ENCODE results near the gene SHC3. TPM values are rescaled to one million over a fixed set of nuclear protein-coding genes. Genes with fewer than 3 reads are reported as not detected.

SHC3 gene
- polyA plus RNA-seq, 1 experiment = 1.3 TPM

DNA sequence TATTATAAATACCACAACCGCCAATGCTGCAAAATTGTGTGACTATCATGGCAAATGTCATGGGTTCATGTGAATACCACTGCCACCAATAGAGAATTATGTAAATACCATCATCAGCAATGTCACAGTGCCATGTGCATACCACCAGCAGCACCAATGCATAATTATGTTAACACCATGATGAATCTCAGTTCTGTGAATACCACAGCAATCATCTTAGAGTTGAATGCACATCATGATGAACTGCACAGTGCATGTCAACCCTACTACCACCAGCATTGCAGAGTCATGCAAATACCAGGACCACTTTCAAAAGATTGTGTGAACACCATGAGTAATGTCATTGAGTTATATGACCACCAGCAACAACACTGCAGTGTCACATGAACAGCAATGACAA, 63.2 kb downstream of the SHC3 start:
- Histone ChIP-seq H3K4me3 (ENCODE audit: low read depth, low read length) (no peak overlapping the region), H3K27me3 (ENCODE audit: control insufficient read depth, insufficient read depth, low read length) (no peaks in the 10 kb centered on the region), H3K36me3 (ENCODE audit: control insufficient read depth, insufficient read depth, low read length) (no peaks in the 10 kb centered on the region)
- TF ChIP-seq CTCF (IDR thresholded peaks at IDR 0.05; ENCODE audit: insufficient read depth, low read depth, low read length) = no peak
- DNase-seq (ENCODE audit: low read depth) = no peak
- ChIA-PET POLR2A (no interaction called here), CTCF (interaction anchor here (1.0 kb wide), 1 partner anchor 22 kb away, joined by 3 read pairs; no protein-coding TSS in a partner anchor)

GRCh38 chr9:89114741-89115140, 63.9 kb downstream of the SHC3 start:
- H3K27me3 ChIP-seq (ENCODE audit: control insufficient read depth, insufficient read depth, low read length) = no peaks in the 10 kb centered on the region
- ChIA-PET CTCF (interaction anchor here (1.0 kb wide), 1 partner anchor 23 kb away, joined by 3 read pairs; no protein-coding TSS in a partner anchor), POLR2A (no interaction called here)
- no peak overlapping the region for H3K4me3 ChIP-seq (ENCODE audit: low read depth, low read length)
- no peak for TF ChIP-seq CTCF (IDR thresholded peaks at IDR 0.05; ENCODE audit: insufficient read depth, low read depth, low read length)
- no peaks in the 10 kb centered on the region for H3K36me3 ChIP-seq (ENCODE audit: control insufficient read depth, insufficient read depth, low read length)
- no peak for DNase-seq (ENCODE audit: low read depth)

DNA sequence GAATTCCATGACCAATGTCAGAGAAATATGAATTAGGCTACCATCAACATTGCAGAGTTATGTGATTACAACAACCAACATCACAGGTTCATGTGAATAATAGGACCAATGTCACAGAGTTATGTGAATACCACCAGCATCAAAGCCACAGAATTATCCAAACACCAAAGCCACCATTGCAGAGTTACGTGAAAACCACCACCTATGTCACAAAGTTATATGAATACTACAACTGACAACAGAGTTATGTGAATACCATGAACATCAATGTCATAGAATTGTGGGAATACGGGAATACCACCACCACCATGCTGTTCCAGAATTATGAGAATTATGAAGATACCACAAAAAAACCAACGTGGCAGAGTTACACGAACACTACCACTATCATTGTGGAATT, 64.8 kb downstream of the SHC3 start:
- H3K4me3 ChIP-seq (ENCODE audit: low read depth, low read length) = no peak overlapping the region
- DNase-seq (ENCODE audit: low read depth) = no peak
- TF ChIP-seq CTCF (IDR thresholded peaks at IDR 0.05; ENCODE audit: insufficient read depth, low read depth, low read length) = no peak
- H3K36me3 ChIP-seq (ENCODE audit: control insufficient read depth, insufficient read depth, low read length) = no peaks in the 10 kb centered on the region
- CTCF ChIA-PET = no interaction called here
- no peaks in the 10 kb centered on the region for H3K27me3 ChIP-seq (ENCODE audit: control insufficient read depth, insufficient read depth, low read length)
- POLR2A ChIA-PET = no interaction called here

- CTCF ChIA-PET = no interaction called here
- no peak for DNase-seq (ENCODE audit: low read depth)
- Histone ChIP-seq H3K4me3 (ENCODE audit: low read depth, low read length) (no peak overlapping the region), H3K27me3 (ENCODE audit: control insufficient read depth, insufficient read depth, low read length) (no peaks in the 10 kb centered on the region), H3K36me3 (ENCODE audit: control insufficient read depth, insufficient read depth, low read length) (no peaks in the 10 kb centered on the region)
- TF ChIP-seq CTCF (IDR thresholded peaks at IDR 0.05; ENCODE audit: insufficient read depth, low read depth, low read length) = no peak
- POLR2A ChIA-PET = no interaction called here
These were observed 66.4 kb downstream of the SHC3 start for GRCh38 chr9:89112243-89112642.

GRCh38 chr9:89109666-89110065, 69.0 kb downstream of the SHC3 start:
- ChIA-PET POLR2A (no interaction called here), CTCF (no interaction called here)
- Histone ChIP-seq H3K27me3 (ENCODE audit: control insufficient read depth, insufficient read depth, low read length) (no peaks in the 10 kb centered on the region), H3K36me3 (ENCODE audit: control insufficient read depth, insufficient read depth, low read length) (no peaks in the 10 kb centered on the region), H3K4me3 (ENCODE audit: low read depth, low read length) (no peak overlapping the region)
- TF ChIP-seq CTCF (IDR thresholded peaks at IDR 0.05; ENCODE audit: insufficient read depth, low read depth, low read length) = no peak
- no peak for DNase-seq (ENCODE audit: low read depth)

All from BJ (cell line).